Adipocyte (in vitro differentiated cells): ENCODE results near the gene TACC3.

Experiments
- DNase-seq: peaks from one replicate; pipeline ENCODE4 v3.0.0-alpha.2; 2015; ENCODE audit warnings: low read depth
- H3K27me3 ChIP-seq: replicated peaks from 2 replicates; pipeline ENCODE4 v1.7.0; 2013; ENCODE audit warnings: mild to moderate bottlenecking, low read length, moderate library complexity; ENCODE audit not compliant: control insufficient read depth, insufficient read depth
- H3K36me3 ChIP-seq: 2 replicates; pipeline ENCODE4 v1.7.0; 2013; ENCODE audit warnings: low read length, mild to moderate bottlenecking, moderate library complexity; ENCODE audit not compliant: control insufficient read depth, insufficient read depth, severe bottlenecking
- H3K4me1 ChIP-seq: 2 replicates; pipeline ENCODE4 v1.7.0; 2013; ENCODE audit warnings: mild to moderate bottlenecking, low read length, moderate library complexity; ENCODE audit not compliant: control insufficient read depth, insufficient read depth
- H3K4me3 ChIP-seq: 2 replicates; pipeline ENCODE4 v1.7.0; 2013; ENCODE audit warnings: mild to moderate bottlenecking, low read length, moderate library complexity
- H3K9ac ChIP-seq: 2 replicates; pipeline ENCODE4 v1.7.0; 2013; ENCODE audit warnings: mild to moderate bottlenecking, low read length, moderate library complexity
- H3K9me3 ChIP-seq: 2 replicates; pipeline ENCODE4 v1.7.0; 2013; ENCODE audit warnings: mild to moderate bottlenecking, low read length, moderate library complexity; ENCODE audit not compliant: control insufficient read depth

The TACC3 gene

DNA sequence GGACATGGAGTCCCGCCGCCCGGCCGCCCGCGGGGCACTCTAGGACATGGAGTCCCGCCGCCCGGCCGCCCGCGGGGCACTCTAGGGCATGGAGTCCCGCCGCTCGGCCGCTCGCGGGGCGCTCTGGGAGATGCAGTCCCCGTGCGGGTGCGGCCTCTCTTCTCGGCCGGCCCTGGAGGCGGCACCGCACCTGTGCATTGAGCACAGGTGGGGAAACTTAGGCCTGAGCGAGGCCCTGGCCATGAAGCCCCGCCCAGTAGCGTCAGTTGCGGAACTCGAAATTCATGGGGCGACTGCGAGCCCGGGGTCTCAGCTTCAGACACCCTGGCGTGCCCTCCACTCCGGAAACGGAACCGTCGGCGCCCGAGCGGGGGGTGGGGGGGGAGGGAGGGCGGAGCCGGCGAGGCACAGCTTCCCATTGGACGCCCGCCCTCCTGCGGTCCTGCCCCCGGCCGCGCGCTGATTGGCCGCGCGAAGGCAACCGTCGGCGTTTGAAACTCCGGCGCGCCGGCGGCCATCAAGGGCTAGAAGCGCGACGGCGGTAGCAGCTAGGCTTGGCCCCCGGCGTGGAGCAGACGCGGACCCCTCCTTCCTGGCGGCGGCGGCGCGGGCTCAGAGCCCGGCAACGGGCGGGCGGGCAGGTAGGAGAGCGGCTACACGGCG is at the start of gene TACC3, which contains the start of gene TMEM129:
Gene TACC3, plus strand, starts transcription at position 519 of the 663 bp plus-strand sequence. CDS start 1,901 bp downstream, outside the sequence.
Gene TMEM129, minus strand, starts transcription at position 321 of the 663 bp plus-strand sequence. CDS start 486 bp downstream, outside the sequence.
- H3K36me3 ChIP-seq, result peaks cover 15% of the 10 kb centered on the region
- DNase-seq, result peak; percentile 97
- no peaks in the 10 kb centered on the region for H3K9me3 ChIP-seq
- peak within 1 kb of the TSS; percentile 95 for H3K9ac ChIP-seq
- H3K4me3 ChIP-seq, result peak within 1 kb of the TSS; percentile 95
- H3K27me3 ChIP-seq, result no peaks in the 10 kb centered on the region
- peaks cover 22% of the 10 kb centered on the region for H3K4me1 ChIP-seq

DNA sequence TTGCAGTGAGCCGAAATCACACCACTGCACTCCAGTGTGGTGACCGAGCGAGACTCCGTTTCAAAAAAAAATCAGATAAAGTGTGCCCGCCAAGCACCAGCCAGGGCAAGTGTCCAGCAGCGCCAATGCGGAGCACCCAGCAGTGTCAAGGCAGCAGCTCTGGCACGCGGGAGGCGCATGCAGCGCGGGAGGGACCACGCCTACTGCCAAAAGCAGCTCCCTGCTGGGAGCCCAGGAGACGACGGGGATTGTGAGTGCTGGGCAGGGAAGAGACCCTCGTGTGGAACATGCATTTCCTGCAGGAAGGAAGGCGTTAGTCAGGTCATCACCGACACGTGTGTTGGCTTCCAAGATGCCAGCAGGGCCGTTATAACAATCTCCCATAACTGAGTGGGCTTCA is 47.6 kb upstream of the TACC3 start:
- Histone ChIP-seq H3K36me3 (no peaks in the 10 kb centered on the region), H3K27me3 (peaks cover 6% of the 10 kb centered on the region), H3K4me3 (no peak overlapping the region), H3K4me1 (no peaks in the 10 kb centered on the region), H3K9ac (no peak overlapping the region), H3K9me3 (no peaks in the 10 kb centered on the region)
- no peak for DNase-seq

DNA sequence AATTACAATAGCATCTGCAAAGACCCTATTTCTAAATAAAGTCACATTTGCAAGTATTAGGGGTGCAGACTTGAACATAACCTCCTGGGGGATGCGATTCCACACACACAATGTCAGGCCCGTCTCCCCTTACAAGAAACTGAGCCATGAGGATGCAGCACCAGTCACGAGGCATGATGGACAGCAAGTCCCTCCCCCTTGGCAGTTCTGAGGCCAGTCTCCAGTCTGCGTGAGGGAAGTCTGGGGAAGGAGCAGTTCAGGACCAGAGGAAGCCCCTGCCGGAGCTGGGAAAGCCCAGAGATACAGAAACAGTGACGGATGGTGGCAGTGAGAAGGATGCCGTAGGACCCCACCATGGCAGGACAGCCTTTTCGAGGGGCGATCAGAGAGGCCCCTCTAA is 46.6 kb upstream of the TACC3 start:
- Histone ChIP-seq H3K36me3 (no peaks in the 10 kb centered on the region), H3K9me3 (no peaks in the 10 kb centered on the region), H3K4me1 (no peaks in the 10 kb centered on the region), H3K9ac (no peak overlapping the region), H3K4me3 (no peak overlapping the region), H3K27me3 (peaks cover 6% of the 10 kb centered on the region)
- no peak for DNase-seq

DNA sequence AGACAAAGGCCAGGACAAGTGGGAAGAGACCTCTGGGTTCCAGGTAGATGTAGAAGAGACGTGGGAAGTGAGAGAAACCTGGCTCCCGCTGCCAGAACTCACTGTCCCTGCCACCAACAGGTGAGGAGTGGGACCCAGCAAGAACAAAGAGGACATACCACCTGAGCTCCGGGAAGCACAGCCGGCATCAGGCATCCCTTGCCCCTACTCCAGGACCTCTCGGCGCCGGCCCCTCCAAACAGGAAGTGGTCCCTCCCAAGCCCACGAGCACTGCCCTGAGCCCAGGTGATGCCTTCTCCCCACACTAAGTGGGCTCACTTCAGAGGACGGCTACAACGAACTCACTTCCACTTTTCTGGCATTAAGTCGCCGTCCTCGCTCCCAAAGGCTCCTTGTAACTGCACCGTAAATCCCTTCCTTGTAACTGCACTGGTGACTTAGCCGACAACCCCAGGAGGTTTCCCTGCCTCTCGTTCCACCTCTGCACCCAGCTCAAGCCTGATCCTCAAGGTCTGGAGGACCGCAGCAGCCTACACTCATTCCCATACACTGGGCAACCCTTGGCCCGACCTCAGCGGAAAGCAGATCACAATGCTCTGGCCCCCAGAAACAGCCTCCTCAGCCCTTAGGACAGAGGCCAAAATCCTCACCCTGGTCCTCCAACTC is 46.1 kb upstream of the TACC3 start:
- Histone ChIP-seq H3K9ac (no peak overlapping the region), H3K36me3 (no peaks in the 10 kb centered on the region), H3K9me3 (no peaks in the 10 kb centered on the region), H3K4me1 (no peaks in the 10 kb centered on the region), H3K27me3 (peaks cover 6% of the 10 kb centered on the region), H3K4me3 (no peak overlapping the region)
- no peak for DNase-seq

DNA sequence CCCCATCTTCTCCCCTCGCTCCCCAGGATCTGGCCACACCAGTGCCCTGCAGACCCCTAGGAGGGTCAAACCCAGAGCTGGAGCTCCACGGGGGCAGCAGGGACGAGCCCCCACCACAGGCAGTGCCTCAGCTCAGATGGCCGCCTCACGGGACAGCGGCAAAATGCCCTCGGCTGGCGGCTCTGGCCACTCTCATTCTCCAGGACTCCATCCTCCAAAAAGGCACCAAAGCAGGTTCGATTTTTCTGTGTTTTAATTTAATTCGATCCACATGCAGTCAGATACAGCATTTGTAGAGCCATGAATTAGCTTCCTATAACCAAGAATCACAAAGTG is 45.6 kb upstream of the TACC3 start:
- Histone ChIP-seq H3K9ac (no peak overlapping the region), H3K27me3 (peaks cover 6% of the 10 kb centered on the region), H3K9me3 (no peaks in the 10 kb centered on the region), H3K4me3 (no peak overlapping the region), H3K4me1 (no peaks in the 10 kb centered on the region), H3K36me3 (no peaks in the 10 kb centered on the region)
- no peak for DNase-seq

DNA sequence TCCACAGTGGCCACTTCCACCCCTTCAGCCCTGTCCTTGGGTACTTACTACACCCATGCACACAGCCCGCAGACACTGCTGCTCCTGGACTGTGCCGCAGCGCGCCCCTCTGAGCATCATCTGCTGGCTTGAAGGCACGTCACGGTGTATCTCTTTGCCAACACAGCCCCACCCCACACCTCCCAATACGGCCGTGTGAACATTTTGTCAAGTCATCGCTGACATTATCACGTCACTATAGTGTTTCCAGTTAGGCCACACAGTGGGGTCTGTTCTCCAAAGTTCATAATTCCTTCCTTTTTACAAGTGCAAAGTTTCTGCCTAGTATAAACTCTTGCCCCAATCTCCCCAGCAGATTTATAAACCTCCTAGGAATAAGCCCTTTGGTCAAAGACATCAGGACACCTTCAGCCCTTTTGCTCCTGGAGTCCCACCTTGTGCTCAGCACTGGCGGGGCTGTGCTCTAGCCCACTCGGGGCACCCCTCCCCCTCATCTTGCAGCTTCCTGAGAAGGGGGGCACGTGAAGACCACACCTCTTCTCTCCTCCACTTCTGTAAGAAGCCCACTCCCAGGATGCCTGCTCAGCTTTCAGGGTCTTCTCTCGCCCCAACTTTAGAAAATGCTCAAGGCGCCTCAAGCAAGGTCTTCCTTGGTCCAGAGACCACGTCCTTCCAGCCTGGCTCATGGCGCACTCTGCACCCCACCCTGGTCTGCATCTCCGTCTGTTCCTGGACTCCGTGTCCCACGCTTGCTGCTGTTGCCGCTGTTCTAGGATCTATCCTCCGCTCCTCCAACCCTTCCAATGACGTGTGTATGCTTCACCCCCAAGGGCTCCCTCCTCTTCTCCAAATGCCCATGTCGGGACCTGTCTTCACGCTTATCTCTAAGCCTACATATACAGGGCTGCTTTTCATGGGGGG is 44.5 kb upstream of the TACC3 start:
- Histone ChIP-seq H3K27me3 (peaks cover 6% of the 10 kb centered on the region), H3K9me3 (no peaks in the 10 kb centered on the region)

DNA sequence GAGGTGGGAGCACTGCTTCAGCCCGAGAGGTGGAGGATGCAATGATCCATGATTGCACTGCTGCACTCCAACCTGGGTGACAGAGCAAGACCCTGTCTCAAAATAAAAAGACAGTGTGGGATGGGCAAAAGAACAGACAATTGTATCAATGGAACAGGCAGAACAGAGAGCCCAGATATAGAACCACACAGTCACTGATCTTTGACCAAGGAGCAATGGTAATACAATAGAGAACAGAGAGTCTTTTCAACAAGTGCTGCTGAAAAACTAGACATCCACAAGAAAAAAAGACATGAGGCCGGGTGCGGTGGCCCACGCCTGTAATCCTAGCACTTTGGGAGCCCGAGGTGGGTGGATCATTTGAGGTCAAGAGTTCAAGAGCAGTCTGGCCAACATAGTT is 43.1 kb upstream of the TACC3 start:
- no peak for DNase-seq
- Histone ChIP-seq H3K36me3 (no peaks in the 10 kb centered on the region), H3K4me1 (peaks cover 6% of the 10 kb centered on the region), H3K9me3 (no peaks in the 10 kb centered on the region), H3K27me3 (peaks cover 6% of the 10 kb centered on the region), H3K4me3 (no peak overlapping the region), H3K9ac (no peak overlapping the region)

More for the DNA sequence above, 44.5 kb upstream of the TACC3 start:
- H3K4me3 ChIP-seq, result no peak overlapping the region
- H3K36me3 ChIP-seq, result no peaks in the 10 kb centered on the region
- no peak overlapping the region for H3K9ac ChIP-seq
- no peak for DNase-seq
- H3K4me1 ChIP-seq, result no peaks in the 10 kb centered on the region

DNA sequence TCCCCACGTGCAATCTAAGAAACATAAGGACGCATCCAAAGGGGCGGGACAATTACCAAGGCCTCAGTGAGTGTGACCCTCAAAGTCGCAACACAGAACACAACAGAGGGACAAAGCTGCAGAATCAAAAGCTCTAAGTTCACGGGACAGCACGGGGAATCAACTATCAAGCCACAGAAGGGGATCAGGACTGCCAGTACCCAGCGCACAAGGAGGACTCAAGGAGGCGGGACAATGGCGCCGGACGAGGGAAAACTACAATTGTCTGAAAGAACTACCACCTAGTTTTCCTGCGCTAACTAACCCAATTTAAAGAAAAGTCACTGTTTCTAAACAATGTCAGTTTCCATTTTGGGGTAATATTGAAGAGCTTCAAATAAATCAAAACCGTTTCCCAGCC is 38.5 kb upstream of the TACC3 start:
- no peaks in the 10 kb centered on the region for H3K27me3 ChIP-seq
- H3K9ac ChIP-seq, result peak overlapping the region; percentile 87
- peaks cover 6% of the 10 kb centered on the region for H3K4me1 ChIP-seq
- no peaks in the 10 kb centered on the region for H3K36me3 ChIP-seq
- DNase-seq, result no peak
- H3K9me3 ChIP-seq, result no peaks in the 10 kb centered on the region
- H3K4me3 ChIP-seq, result peak overlapping the region; percentile 83

DNA sequence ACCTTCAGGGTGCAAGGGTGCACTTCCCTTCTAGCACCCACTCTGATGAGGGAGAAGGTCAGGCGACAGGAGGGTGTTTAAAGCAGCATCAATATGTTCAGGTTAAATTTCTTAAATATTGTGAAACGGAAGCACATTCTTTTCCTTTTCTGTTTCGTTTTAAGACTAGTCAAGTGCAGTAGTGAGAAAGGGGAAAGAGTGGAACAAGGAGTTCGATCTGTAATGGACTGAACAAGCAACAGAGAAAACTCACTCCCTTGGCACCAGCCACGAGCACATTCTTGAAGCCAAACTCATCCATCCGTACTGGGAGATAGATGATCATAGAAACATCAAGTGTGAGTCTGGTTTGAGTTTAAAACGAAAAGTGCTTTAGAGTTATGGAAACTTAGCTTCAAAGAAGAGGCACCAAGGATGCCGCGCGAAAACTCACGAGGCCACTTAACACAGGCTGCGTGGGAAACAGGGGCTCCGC is 38.0 kb upstream of the TACC3 start:
- DNase-seq, result peak; percentile 78
- H3K4me3 ChIP-seq, result peak overlapping the region; percentile 83

DNA sequence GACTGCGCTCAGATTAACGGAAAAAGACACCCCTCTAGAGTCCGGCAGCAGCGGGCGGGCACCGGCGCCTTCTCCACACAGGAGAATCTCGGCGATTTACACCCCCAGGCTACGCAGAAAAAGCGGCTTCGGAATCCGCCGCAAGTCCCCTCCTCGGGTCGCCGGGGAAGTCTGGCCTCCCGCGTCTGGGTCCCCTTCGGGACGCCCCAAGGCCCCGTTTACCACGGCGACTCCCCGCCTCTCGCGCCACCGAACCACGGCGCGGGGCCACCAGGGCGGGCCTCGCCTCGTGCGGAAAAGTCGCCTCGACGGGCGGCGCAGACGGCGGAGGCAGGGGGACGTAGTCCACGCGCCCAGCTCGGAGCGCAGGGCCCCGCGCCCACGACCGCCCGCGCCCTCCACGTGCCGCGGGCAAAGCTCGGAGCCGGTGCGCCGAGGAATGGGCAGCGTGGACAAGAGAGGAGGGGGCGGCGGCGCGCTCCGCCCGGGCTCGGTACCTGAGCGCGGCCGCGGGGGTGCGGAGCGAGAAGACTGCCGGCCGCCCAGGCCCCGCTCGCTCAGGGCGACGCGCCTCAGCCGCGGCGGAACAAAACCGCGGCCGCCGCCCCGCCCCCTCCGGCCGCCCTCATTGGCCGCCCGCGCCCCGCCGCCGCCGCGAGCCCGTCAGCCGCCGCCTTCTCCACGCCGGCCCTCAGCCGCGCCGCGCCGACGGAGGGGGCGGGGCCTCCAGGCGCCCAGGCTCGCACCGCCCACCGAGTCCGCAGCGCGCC is 37.4 kb upstream of the TACC3 start, which contains the start of gene FAM53A:
Gene FAM53A, minus strand, starts transcription at position 578 of the 770 bp plus-strand sequence. CDS start 15,572 bp downstream, outside the sequence.
- Histone ChIP-seq H3K4me3 (peak within 1 kb of the TSS; percentile 83), H3K9me3 (no peaks in the 10 kb centered on the region), H3K4me1 (peaks cover 6% of the 10 kb centered on the region), H3K36me3 (no peaks in the 10 kb centered on the region), H3K27me3 (no peaks in the 10 kb centered on the region), H3K9ac (peak within 1 kb of the TSS; percentile 87)
- peak; percentile 95 for DNase-seq

More for the DNA sequence above, 38.0 kb upstream of the TACC3 start:
- Histone ChIP-seq H3K36me3 (no peaks in the 10 kb centered on the region), H3K4me1 (peaks cover 6% of the 10 kb centered on the region), H3K9ac (peak overlapping the region; percentile 87), H3K9me3 (no peaks in the 10 kb centered on the region), H3K27me3 (no peaks in the 10 kb centered on the region)
